Endothelial cell of umbilical vein (primary cell): ENCODE measurements around the gene PLEKHA6. TPM values are rescaled to one million over a fixed set of nuclear protein-coding genes. Genes with fewer than 3 reads are reported as not detected.

Experiments used
- BruUV-seq: library from RNA; stranded (reverse); fragments of 400-500 nt; replicated peaks from 2 replicates; lab custom pipeline; 2021; lab: Mats Ljungman, UMichigan
- CTCF ChIA-PET: fragments of 300-600, 350-600 bp; sonication (Branson Sonifier 250); formaldehyde crosslinking; loops from one replicate; lab custom pipeline; 2021; ENCODE audit warnings: antibody characterized with exemption, inconsistent platforms; lab: Charles Lee
- POLR2A ChIA-PET: fragments of 300-600, 350-600 bp; sonication (Branson Sonifier 250); formaldehyde crosslinking; loops from one replicate; lab custom pipeline; 2021; ENCODE audit warnings: antibody characterized with exemption, inconsistent platforms; lab: Charles Lee
- DNase-seq: peaks from one replicate; pipeline ENCODE4 v3.0.0-alpha.2; 2011; ENCODE audit warnings: low read depth, low spot score
- FAIRE-seq: peaks from 2 replicates; lab custom pipeline; 2011; peaks lifted over from hg19 to GRCh38; lab: Jason Lieb, UNC
- H2AFZ ChIP-seq: 2 replicates; pipeline ENCODE4 v1.6.0; 2012; ENCODE audit warnings: low read depth, low read length, control low read depth, inconsistent platforms
- H3K27ac ChIP-seq: 2 replicates; pipeline ENCODE4 v1.5.1; 2011; ENCODE audit warnings: low read depth, mild to moderate bottlenecking, control low read depth, low read length, moderate library complexity; ENCODE audit not compliant: insufficient read depth
- H3K27me3 ChIP-seq, 2 experiments: 2 replicates each; pipeline versions ENCODE4 v1.6.0 to v1.6.1; 2011; ENCODE audit warnings: low read length in 2 of 2, mixed read lengths in 1 of 2; ENCODE audit not compliant: control insufficient read depth in 2 of 2, insufficient read depth in 2 of 2
- H3K36me3 ChIP-seq, 2 experiments: 2 replicates in 1 of 2; 3 replicates in 1 of 2; pipeline ENCODE4 v1.5.1; 2011; ENCODE audit warnings: low read length in 2 of 2, mild to moderate bottlenecking in 1 of 2, moderate library complexity in 1 of 2; ENCODE audit not compliant: control insufficient read depth in 2 of 2, insufficient read depth in 2 of 2; ENCODE audit errors: extremely low read depth in 1 of 2
- H3K4me1 ChIP-seq: 3 replicates; pipeline ENCODE4 v1.5.1; 2011; ENCODE audit warnings: mild to moderate bottlenecking, low read length; ENCODE audit not compliant: control insufficient read depth, insufficient read depth; ENCODE audit errors: extremely low read depth
- H3K4me2 ChIP-seq: 2 replicates; pipeline ENCODE4 v1.6.1; 2011; ENCODE audit warnings: low read length, control low read depth, mixed read lengths; ENCODE audit not compliant: insufficient read depth
- H3K4me3 ChIP-seq, 3 experiments: fragments of 200-600 bp in 1 of 3; sonication (generic), shearing (Covaris generic) in 1 of 3; replicated peaks in 1 of 3; 2 replicates each; pipeline ENCODE4 v1.5.1; 2011 to 2016; ENCODE audit warnings: control low read depth in 3 of 3, low read length in 3 of 3, mild to moderate bottlenecking in 2 of 3, inconsistent platforms in 1 of 3, low read depth in 1 of 3, moderate library complexity in 1 of 3; ENCODE audit not compliant: insufficient read depth in 1 of 3
- H3K79me2 ChIP-seq: 2 replicates; pipeline ENCODE4 v1.6.0; 2012; ENCODE audit warnings: low read length, inconsistent platforms; ENCODE audit not compliant: control insufficient read depth, insufficient read depth
- H3K9ac ChIP-seq: replicated peaks from 2 replicates; pipeline ENCODE3; 2011; ENCODE audit warnings: low read length, control low read depth; ENCODE audit not compliant: insufficient read depth; ENCODE audit errors: extremely low read depth
- H3K9me1 ChIP-seq: replicated peaks from 3 replicates; pipeline ENCODE4 v1.6.0; 2011; ENCODE audit warnings: mild to moderate bottlenecking, low read length; ENCODE audit not compliant: control insufficient read depth, insufficient read depth; ENCODE audit errors: extremely low read depth
- H3K9me3 ChIP-seq: replicated peaks from 2 replicates; pipeline ENCODE4 v1.5.1; 2012; ENCODE audit warnings: low read length, inconsistent platforms; ENCODE audit not compliant: control insufficient read depth, insufficient read depth
- H4K20me1 ChIP-seq: replicated peaks from 2 replicates; pipeline ENCODE3; 2011; ENCODE audit warnings: mild to moderate bottlenecking, low read length; ENCODE audit not compliant: control insufficient read depth, insufficient read depth; ENCODE audit errors: extremely low read depth
- EZH2 ChIP-seq: IDR thresholded peaks from 2 replicates; pipeline ENCODE4 v1.6.1; 2012; ENCODE audit warnings: borderline replicate concordance, low read depth, mild to moderate bottlenecking, moderate library complexity, low read length, inconsistent platforms; ENCODE audit not compliant: severe bottlenecking
- FOS ChIP-seq: IDR thresholded peaks from 2 replicates; pipeline ENCODE4 v1.6.1; 2011; ENCODE audit warnings: mild to moderate bottlenecking, low read length, moderate library complexity, borderline replicate concordance; ENCODE audit not compliant: insufficient read depth
- GATA2 ChIP-seq: IDR thresholded peaks from 2 replicates; pipeline ENCODE4 v1.7.0; 2011; ENCODE audit warnings: low read depth, mild to moderate bottlenecking, moderate library complexity, mixed read lengths, low read length; ENCODE audit not compliant: insufficient read length, insufficient read depth
- POLR2A ChIP-seq: IDR thresholded peaks from 2 replicates; pipeline ENCODE4 v1.6.1; 2012; ENCODE audit warnings: low read depth, mild to moderate bottlenecking, control low read depth, low read length
- dilution Hi-C: fragments of 300-500 bp; cut with MboI; formaldehyde crosslinking; loops from one replicate; pipeline ENCODE4 v1.15.0; 2019; ENCODE audit warnings: low sequenced_read_pairs; ENCODE audit not compliant: extremely low pct_ligation_motif_present
- intact Hi-C: fragments of 100-400 bp; cut with micrococcal nuclease; formaldehyde crosslinking; loops from one replicate; pipeline ENCODE4 v1.10.0; 2022
- polyA plus RNA-seq, 4 experiments: library from polyadenylated mRNA; depleted of rRNA in 3 of 4; stranded (reverse) in 3 of 4; unstranded in 1 of 4; fragments of >200 nt; gene quantifications; 2 replicates each; pipeline versions ENCODE4 v1.2.1 to v1.2.3, GENCODE V29; 2011 to 2012; ENCODE audit warnings: missing spikeins in 1 of 4
- total RNA-seq: library from RNA; stranded (reverse); gene quantifications from 2 replicates; pipeline ENCODE4 v1.2.3, GENCODE V29; 2021
- TF ChIP-seq, protein P1 (sequence below), 2 donors: IDR thresholded peaks; 1 replicate in 1 of 2; 2 replicates in 1 of 2; pipeline ENCODE4 v1.5.1; 2011; ENCODE audit warnings: low read length in 2 of 2, mild to moderate bottlenecking in 2 of 2, moderate library complexity in 2 of 2, control low read depth in 1 of 2, inconsistent platforms in 1 of 2, low read depth in 1 of 2; ENCODE audit not compliant: insufficient read depth in 1 of 2; ENCODE audit errors: extremely low read depth in 1 of 2

PLEKHA6 gene
- total and polyA plus RNA-seq, 2 donors (not counting 3 experiments of a cell fraction or from before 2014, with no cell fraction given), result 2.1 to 15.0 TPM

DNA sequence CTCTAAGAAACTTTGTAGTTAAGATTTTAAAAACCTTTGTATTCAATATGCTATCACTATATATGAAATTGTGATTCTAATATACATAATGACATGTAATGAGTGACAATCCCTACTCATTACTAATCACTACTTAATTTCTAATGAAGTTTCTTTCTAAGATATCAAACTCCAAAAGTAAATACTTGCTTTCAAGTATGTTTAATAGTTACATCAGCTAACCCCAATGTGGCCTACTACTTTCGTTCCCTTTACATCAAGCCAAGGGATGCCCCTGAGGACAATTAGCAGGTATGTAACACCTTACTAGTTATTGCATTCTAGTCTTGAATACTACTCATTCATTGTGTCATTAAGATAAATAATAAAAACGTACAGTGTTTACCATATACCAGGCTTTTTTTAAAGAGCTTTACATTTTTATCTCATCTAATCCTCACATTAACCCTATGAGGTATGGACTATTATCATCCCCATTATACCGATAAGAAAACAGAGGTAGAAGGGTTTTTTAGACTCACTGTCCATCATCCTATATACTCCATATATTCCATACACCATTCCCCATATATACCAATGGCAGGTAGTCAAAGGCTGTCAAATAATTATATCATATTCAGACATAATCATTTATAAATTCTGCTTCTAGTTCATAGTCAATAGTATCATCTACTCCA lies 47.7 kb upstream of the PLEKHA6 start:
- no peak for FAIRE-seq
- dilution Hi-C loops, result no loop called here
- peak overlapping the region; percentile 85 for H3K9ac ChIP-seq
- peaks cover 8 to 16% of the 10 kb centered on the region in 2 experiments for H3K36me3 ChIP-seq
- intact Hi-C loops, result no loop called here
- no peak overlapping the region for H2AFZ ChIP-seq
- no peaks in the 10 kb centered on the region for H3K27me3 ChIP-seq
- H3K4me3 ChIP-seq, result peak overlapping the region; percentile 49 to 94 (median 78)
- H3K27ac ChIP-seq, result no peak overlapping the region
- H3K4me2 ChIP-seq, result peak overlapping the region; percentile 89
- no peaks in the 10 kb centered on the region for H3K9me3 ChIP-seq
- H4K20me1 ChIP-seq, result peaks cover 40% of the 10 kb centered on the region
- no peak for TF ChIP-seq EZH2
- TF ChIP-seq FOS, result no peak
- no peak for TF ChIP-seq GATA2
- TF ChIP-seq POLR2A, result no peak
- TF ChIP-seq, protein P1, sequence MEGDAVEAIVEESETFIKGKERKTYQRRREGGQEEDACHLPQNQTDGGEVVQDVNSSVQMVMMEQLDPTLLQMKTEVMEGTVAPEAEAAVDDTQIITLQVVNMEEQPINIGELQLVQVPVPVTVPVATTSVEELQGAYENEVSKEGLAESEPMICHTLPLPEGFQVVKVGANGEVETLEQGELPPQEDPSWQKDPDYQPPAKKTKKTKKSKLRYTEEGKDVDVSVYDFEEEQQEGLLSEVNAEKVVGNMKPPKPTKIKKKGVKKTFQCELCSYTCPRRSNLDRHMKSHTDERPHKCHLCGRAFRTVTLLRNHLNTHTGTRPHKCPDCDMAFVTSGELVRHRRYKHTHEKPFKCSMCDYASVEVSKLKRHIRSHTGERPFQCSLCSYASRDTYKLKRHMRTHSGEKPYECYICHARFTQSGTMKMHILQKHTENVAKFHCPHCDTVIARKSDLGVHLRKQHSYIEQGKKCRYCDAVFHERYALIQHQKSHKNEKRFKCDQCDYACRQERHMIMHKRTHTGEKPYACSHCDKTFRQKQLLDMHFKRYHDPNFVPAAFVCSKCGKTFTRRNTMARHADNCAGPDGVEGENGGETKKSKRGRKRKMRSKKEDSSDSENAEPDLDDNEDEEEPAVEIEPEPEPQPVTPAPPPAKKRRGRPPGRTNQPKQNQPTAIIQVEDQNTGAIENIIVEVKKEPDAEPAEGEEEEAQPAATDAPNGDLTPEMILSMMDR (IDR thresholded peaks at IDR 0.05; ENCODE audit: extremely low read depth in 1 of 2, insufficient read depth in 1 of 2, low read depth in 1 of 2, low read length in 2 of 2), result no peak
- CTCF ChIA-PET, result interaction anchor here (0.8 to 4.7 kb wide), 13 partner anchors 9 to 200 kb away, joined by 3 to 77 read pairs (median 6); partner anchors contain the start of gene GOLT1A
- BruUV-seq, result no TSS peak
- no peak for DNase-seq
- peaks cover 22% of the 10 kb centered on the region for H3K4me1 ChIP-seq
- no peaks in the 10 kb centered on the region for H3K9me1 ChIP-seq
- POLR2A ChIA-PET, result interaction anchor here (0.6 kb wide), 1 partner anchor 271 kb away, joined by 4 read pairs; no protein-coding TSS in a partner anchor
- peaks cover 84% of the 10 kb centered on the region for H3K79me2 ChIP-seq
